Aorta (tissue), 5 donors: ENCODE measurements around the gene CSN2. TPM values are rescaled to one million over a fixed set of nuclear protein-coding genes. Genes with fewer than 3 reads are reported as not detected.

ENCODE experiments used
- ATAC-seq: fragments of 200-7000 bp; cut with Tn5 transposase; one replicate; pipeline ENCODE4 v1.9.1; 2022; ENCODE audit warnings: moderate library complexity; ENCODE audit not compliant: low FRiP score
- DNase-seq, 2 donors: peaks; one replicate each; pipeline ENCODE4 v3.0.0-alpha.2; 2020
- H3K27ac ChIP-seq, 2 donors: one replicate each; pipeline ENCODE4 v1.5.1; 2013; ENCODE audit warnings: low read length in 2 of 2, mild to moderate bottlenecking in 2 of 2, moderate library complexity in 2 of 2, control low read depth in 1 of 2, inconsistent platforms in 1 of 2, low read depth in 1 of 2
- H3K27me3 ChIP-seq, 2 donors: one replicate each; pipeline ENCODE4 v1.6.1; 2013; ENCODE audit warnings: control low read depth in 1 of 2, low read length in 1 of 2, mild to moderate bottlenecking in 1 of 2, moderate library complexity in 1 of 2; ENCODE audit not compliant: insufficient read depth in 2 of 2, control insufficient read depth in 1 of 2
- H3K36me3 ChIP-seq, 2 donors: one replicate each; pipeline ENCODE4 v1.6.1; 2013; ENCODE audit warnings: control low read depth in 1 of 2, low read length in 1 of 2, mild to moderate bottlenecking in 1 of 2; ENCODE audit not compliant: insufficient read depth in 2 of 2, control insufficient read depth in 1 of 2
- H3K4me1 ChIP-seq, 2 donors: one replicate each; pipeline ENCODE4 v1.6.1; 2013; ENCODE audit warnings: low read length in 2 of 2, control low read depth in 1 of 2, mild to moderate bottlenecking in 1 of 2, moderate library complexity in 1 of 2; ENCODE audit not compliant: insufficient read depth in 2 of 2, control insufficient read depth in 1 of 2
- H3K4me3 ChIP-seq, 2 donors: one replicate each; pipeline ENCODE4 v1.5.1; 2013; ENCODE audit warnings: low read length in 2 of 2, control low read depth in 1 of 2, mild to moderate bottlenecking in 1 of 2
- H3K9me3 ChIP-seq: one replicate; pipeline ENCODE4 v1.6.1; 2013; ENCODE audit warnings: mild to moderate bottlenecking, low read length; ENCODE audit not compliant: control insufficient read depth
- WGBS, 2 donors: extraction: QIAGEN DNeasy Blood & Tissue Kit; methylation state at CpG; one replicate each; pipeline ENCODE4 v1.1.7; 2013; 5-methylcytosine and 5-hydroxymethylcytosine counted together
- intact Hi-C, 2 donors: fragments of 100-400 bp; cut with DNase I; formaldehyde crosslinking; loops; one replicate each; pipeline versions ENCODE4 v1.14.2 to v1.15.0; 2022
- long read RNA-seq, 2 donors: library from polyadenylated mRNA; unstranded; transcript quantifications; one replicate each; pipeline ENCODE4 v2.0.0, GENCODE V29; 2020 to 2021
- polyA plus RNA-seq, 2 donors: library from polyadenylated mRNA; stranded (reverse); fragments of 200-250 nt; gene quantifications; one replicate each; pipeline ENCODE4 v1.2.3, GENCODE V29; 2013
- total RNA-seq, 2 donors: library from RNA; stranded (reverse); fragmentation: NEBNext Ultra II Directional; extraction: Animal tissue kit (Norgen Biotek cat#: 25700); gene quantifications; one replicate each; pipeline ENCODE4 v1.2.1, GENCODE V29; 2021
- donor health status: healthy with polysubstance abuse.
- donor health status: Bipolar disorder and iron deficiency.
- donor health status: DM: no; HTN: no; CAD: no.
- donor health status: DM: no; HTN: no; CAD: no.
- donor health status: DM: yes; HTN: yes; CAD: no.

The CSN2 gene, protein sequence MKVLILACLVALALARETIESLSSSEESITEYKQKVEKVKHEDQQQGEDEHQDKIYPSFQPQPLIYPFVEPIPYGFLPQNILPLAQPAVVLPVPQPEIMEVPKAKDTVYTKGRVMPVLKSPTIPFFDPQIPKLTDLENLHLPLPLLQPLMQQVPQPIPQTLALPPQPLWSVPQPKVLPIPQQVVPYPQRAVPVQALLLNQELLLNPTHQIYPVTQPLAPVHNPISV
- total RNA-seq, result not detected
- not detected for polyA plus RNA-seq
- long read RNA-seq, donor 1, result 0 reads
- long read RNA-seq, donor 2, result 0 reads

DNA sequence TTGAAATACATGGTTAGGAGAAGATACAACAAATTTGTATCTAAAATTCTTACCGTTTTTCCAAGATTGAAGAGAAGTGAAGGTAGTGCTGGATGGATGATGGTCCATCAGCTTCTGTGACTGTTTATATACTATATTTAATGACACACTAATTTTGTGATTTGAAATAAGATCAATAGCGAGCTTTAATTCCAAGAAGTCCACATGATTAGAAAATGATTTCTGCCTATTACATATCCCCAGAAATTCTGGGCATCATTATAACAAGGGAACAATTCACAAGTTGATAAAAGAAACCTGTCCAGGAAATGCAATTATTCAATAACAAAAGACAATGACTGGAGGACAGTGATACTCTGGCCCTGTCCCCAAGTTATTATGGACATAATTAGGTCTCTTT lies at the start of gene CSN2:
CSN2 (minus strand) TSS at position 101 of the 400 bp plus-strand sequence. CDS start 4,733 bp downstream, outside the sequence.
- H3K4me1 ChIP-seq, result no peaks in the 10 kb centered on the region
- WGBS, 2 donors, result 86 to 90% methylated on average over 2 of the region's 2 CpGs
- intact Hi-C loops, result no loop called here
- H3K36me3 ChIP-seq, result no peaks in the 10 kb centered on the region
- no peaks in the 10 kb centered on the region for H3K9me3 ChIP-seq
- H3K27ac ChIP-seq, result no peak within 1 kb of the TSS
- ATAC-seq (no peak), DNase-seq (no peak)
- H3K4me3 ChIP-seq, result no peak within 1 kb of the TSS
- no peaks in the 10 kb centered on the region for H3K27me3 ChIP-seq

GRCh38 chr4:70008771-70009170 lies 43.2 kb upstream of the CSN2 start:
- intact Hi-C loops, result no loop called here
- no peak for ATAC-seq
- Histone ChIP-seq H3K27me3 (no peaks in the 10 kb centered on the region), H3K36me3 (no peaks in the 10 kb centered on the region), H3K4me3 (no peak overlapping the region), H3K9me3 (peaks cover 1% of the 10 kb centered on the region), H3K27ac (no peak overlapping the region), H3K4me1 (no peaks in the 10 kb centered on the region)
- no peak for DNase-seq
- WGBS, 2 donors, result 31 to 37% methylated on average over 3 of the region's 3 CpGs

- H3K27me3 ChIP-seq, result no peaks in the 10 kb centered on the region
- H3K36me3 ChIP-seq, result no peaks in the 10 kb centered on the region
- DNase-seq (no peak), ATAC-seq (no peak)
- H3K4me3 ChIP-seq, result no peak overlapping the region
- no peak overlapping the region for H3K27ac ChIP-seq
- H3K4me1 ChIP-seq, result no peaks in the 10 kb centered on the region
- intact Hi-C loops, result no loop called here
- no peaks in the 10 kb centered on the region for H3K9me3 ChIP-seq
Observed at GRCh38 chr4:70002507-70002906, 37.0 kb upstream of the CSN2 start.

GRCh38 chr4:70000711-70001110 lies 35.2 kb upstream of the CSN2 start:
- no peaks in the 10 kb centered on the region for H3K4me1 ChIP-seq
- no peaks in the 10 kb centered on the region for H3K36me3 ChIP-seq
- WGBS, 2 donors, result 70 to 73% methylated on average over 1 of the region's 1 CpG
- H3K27me3 ChIP-seq, result no peaks in the 10 kb centered on the region
- ATAC-seq (no peak), DNase-seq (no peak)
- no peak overlapping the region for H3K4me3 ChIP-seq
- intact Hi-C loops, result no loop called here
- no peak overlapping the region for H3K27ac ChIP-seq
- no peaks in the 10 kb centered on the region for H3K9me3 ChIP-seq

GRCh38 chr4:69999420-69999819 lies 33.9 kb upstream of the CSN2 start:
- 96 to 99% methylated on average over 3 of the region's 3 CpGs for WGBS, 2 donors
- Histone ChIP-seq H3K9me3 (no peaks in the 10 kb centered on the region), H3K4me3 (no peak overlapping the region)

GRCh38 chr4:69995526-69996016 lies 30.0 kb upstream of the CSN2 start, which contains the start of gene STATH:
Gene STATH (plus strand): TSS chr4:69995966. CDS start chr4:69998438, 2,472 bp downstream.
- DNase-seq (no peak), ATAC-seq (no peak)
- Histone ChIP-seq H3K4me1 (no peaks in the 10 kb centered on the region), H3K27ac (no peak within 1 kb of the TSS), H3K36me3 (no peaks in the 10 kb centered on the region), H3K4me3 (no peak within 1 kb of the TSS), H3K27me3 (no peaks in the 10 kb centered on the region), H3K9me3 (no peaks in the 10 kb centered on the region)
- intact Hi-C loops, result no loop called here
- WGBS, 2 donors, result 54 to 64% methylated on average over 3 of the region's 3 CpGs

More at GRCh38 chr4:69999420-69999819, 33.9 kb upstream of the CSN2 start:
- no peaks in the 10 kb centered on the region for H3K4me1 ChIP-seq
- H3K36me3 ChIP-seq, result no peaks in the 10 kb centered on the region
- H3K27me3 ChIP-seq, result no peaks in the 10 kb centered on the region
- no peak overlapping the region for H3K27ac ChIP-seq
- intact Hi-C loops, result no loop called here
- ATAC-seq, result no peak
- no peak for DNase-seq

GRCh38 chr4:69994782-69995181 lies 29.3 kb upstream of the CSN2 start:
- H3K27me3 ChIP-seq, result no peaks in the 10 kb centered on the region
- intact Hi-C loops, result no loop called here
- H3K4me3 ChIP-seq, result no peak overlapping the region
- no peak for ATAC-seq
- H3K4me1 ChIP-seq, result no peaks in the 10 kb centered on the region
- no peaks in the 10 kb centered on the region for H3K9me3 ChIP-seq
- WGBS, 2 donors, result 75 to 83% methylated on average over 5 of the region's 5 CpGs
- no peak for DNase-seq
- H3K36me3 ChIP-seq, result no peaks in the 10 kb centered on the region
- H3K27ac ChIP-seq, result no peak overlapping the region

- Histone ChIP-seq H3K4me3 (no peak overlapping the region), H3K36me3 (no peaks in the 10 kb centered on the region), H3K4me1 (no peaks in the 10 kb centered on the region), H3K27me3 (no peaks in the 10 kb centered on the region), H3K27ac (no peak overlapping the region), H3K9me3 (no peaks in the 10 kb centered on the region)
- intact Hi-C loops, result no loop called here
- ATAC-seq (no peak), DNase-seq (no peak)
- 71 to 90% methylated on average over 4 of the region's 4 CpGs for WGBS, 2 donors
Observed at GRCh38 chr4:69991016-69991415, 25.5 kb upstream of the CSN2 start.

- H3K9me3 ChIP-seq, result no peaks in the 10 kb centered on the region
- no peak overlapping the region for H3K27ac ChIP-seq
- no peak overlapping the region for H3K4me3 ChIP-seq
- H3K27me3 ChIP-seq, result no peaks in the 10 kb centered on the region
- no peak for ATAC-seq
- intact Hi-C loops, result no loop called here
- H3K36me3 ChIP-seq, result no peaks in the 10 kb centered on the region
- no peak for DNase-seq
- H3K4me1 ChIP-seq, result no peaks in the 10 kb centered on the region
- 78 to 88% methylated on average over 1 of the region's 1 CpG for WGBS, 2 donors
Observed at GRCh38 chr4:69986663-69987062, 21.1 kb upstream of the CSN2 start.
